GM21576 (cell line): Measurements from ENCODE around the gene MAP2K2.

Experiments used
- ATAC-seq: cut with Tn5 transposase; IDR thresholded peaks from one replicate; pipeline ENCODE4 v1.9.1; 2021; ENCODE audit warnings: mild to moderate bottlenecking, moderate library complexity; ENCODE audit not compliant: unreplicated experiment

Gene MAP2K2

DNA sequence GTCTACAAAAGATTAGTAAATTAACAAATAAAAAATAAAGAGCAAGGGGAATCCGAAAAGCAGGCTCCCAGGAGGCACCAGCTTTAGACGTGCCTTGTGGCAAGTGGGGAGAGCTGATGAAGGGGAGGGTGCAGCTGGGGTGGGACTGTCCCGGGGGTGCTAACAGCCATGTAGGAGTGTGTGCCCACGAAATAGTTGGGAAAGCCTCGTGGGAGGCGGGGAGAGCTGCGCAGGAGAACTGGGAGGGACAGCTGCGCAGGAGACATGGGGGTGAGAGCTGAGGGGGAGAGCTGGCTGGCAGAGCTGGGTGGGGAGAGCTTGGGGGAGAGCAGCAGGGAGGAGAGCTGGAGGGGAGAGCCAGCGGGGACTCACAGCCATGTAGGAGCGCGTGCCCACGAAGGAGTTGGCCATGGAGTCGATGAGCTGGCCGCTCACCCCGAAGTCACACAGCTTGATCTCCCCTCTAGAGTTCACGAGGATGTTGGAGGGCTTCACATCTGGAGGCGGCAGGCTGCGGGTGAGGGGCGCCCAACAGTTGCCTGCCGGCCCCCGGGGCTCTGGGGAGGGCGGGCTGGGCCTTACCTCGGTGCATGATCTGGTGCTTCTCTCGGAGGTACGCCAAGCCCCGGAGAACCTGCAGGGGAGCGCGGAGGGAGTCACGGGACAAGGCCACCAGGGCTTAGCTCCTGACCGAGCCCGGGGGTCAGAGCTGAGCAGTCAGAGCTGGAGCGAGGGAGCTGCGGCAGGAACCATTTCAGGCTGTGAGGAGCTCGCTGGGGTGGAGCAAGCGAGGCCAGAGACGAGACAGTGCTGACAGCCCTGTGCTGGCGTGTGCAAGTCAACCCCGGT, 23.1 kb downstream of the MAP2K2 start:
- ATAC-seq, result no peak

GRCh38 chr19:4099041-4099764, 24.7 kb downstream of the MAP2K2 start:
- no peak for ATAC-seq

DNA sequence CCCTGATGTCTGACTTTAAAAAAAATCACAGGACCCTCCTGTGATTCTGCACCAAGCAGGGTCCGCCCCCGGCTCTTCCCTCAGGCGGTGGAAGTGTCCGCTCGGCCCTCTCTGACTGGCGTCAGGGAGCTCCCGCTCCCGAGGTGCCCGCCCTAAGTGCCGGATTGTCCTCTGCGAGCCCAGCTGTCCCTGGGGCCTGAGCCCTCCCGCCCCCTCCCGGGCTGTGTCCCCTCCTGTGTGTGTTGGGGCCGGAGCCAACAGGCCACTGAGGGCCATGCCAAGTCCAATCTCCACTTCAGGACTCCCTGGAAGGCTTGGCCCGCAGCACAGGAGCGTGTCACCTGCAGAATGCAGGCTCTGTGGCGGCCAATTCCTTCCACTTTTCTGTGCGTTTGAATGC, 25.4 kb downstream of the MAP2K2 start:
- no peak for ATAC-seq

DNA sequence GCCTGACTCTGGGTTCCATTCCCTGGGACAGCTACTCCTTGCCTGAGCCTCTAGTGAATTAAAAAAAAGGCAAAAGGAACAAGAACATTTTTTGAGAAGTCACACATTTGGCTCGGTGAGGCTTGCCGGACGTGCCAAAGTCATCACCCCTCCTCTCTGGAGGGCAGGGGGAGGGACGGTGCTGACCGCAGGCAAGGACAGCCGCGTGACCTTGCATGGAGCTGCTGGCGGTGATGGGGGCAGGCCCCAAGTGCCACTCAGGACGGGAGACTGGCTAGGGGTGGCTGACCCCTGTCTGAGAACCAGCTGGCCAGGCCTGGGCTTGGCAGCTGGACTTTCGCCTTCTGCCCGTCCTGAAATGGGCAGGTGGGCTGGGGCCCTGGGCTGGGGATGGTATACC, 26.4 kb downstream of the MAP2K2 start:
- no peak for ATAC-seq

- ATAC-seq, result no peak
Observed at GRCh38 chr19:4096049-4096892, 27.7 kb downstream of the MAP2K2 start.

DNA sequence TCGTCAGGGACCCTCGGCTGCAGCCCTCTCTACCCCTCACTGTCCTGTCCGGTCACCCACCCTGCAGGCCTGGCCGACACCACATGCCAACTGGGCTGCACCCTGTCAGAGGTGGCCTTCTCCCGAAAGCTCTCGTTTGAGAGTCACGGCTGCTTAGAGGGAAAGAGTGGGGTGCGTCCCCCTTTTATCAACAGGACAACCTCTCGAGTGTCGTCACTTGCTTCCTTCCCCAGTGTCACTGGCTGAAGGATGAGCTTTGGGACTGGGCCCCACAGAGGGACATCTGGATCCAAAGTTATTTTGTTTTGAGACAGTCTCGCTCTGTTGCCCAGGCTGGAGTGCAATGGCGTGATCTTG, 28.5 kb downstream of the MAP2K2 start:
- no peak for ATAC-seq

DNA sequence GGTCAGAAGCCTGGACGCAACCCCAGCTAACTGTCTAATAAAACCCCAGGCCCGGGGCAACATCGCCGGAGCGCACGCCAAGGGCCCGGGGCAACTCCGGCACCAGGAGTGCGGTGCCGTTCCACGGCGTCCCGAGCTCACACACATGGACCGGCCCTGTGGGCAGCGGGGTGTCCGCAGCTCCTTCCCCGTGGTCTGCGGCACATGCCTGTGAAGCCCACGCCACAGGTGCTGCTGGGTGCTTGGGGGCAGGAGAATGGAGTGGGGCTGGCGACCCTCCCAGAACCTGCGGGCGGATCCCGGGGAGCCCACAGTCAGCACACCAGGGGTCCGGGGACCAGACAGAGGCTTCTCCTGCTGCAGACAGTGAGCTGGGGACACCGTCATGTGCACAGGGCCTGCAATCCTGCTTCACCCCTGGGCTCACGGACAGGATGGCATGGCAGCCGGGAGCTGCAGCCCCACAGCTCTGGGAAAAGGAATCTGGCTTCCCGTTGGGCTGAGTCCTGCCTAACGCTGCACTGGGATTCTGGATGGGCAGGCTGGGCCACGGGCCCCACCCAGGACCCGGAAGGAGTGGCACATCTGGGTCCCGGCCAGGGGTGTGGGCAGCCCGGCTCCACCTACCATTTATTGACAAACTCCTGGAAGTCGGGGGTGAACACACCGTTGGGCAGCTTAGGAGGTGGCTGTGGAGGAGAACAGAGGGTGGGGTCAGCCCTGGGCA, 29.0 kb downstream of the MAP2K2 start:
- no peak for ATAC-seq

GRCh38 chr19:4094291-4094690, 29.6 kb downstream of the MAP2K2 start:
- ATAC-seq, result no peak

- no peak for ATAC-seq
Observed at GRCh38 chr19:4093643-4094175, 30.2 kb downstream of the MAP2K2 start.

- no peak for ATAC-seq
Observed at GRCh38 chr19:4090356-4091220, 33.3 kb downstream of the MAP2K2 start.

DNA sequence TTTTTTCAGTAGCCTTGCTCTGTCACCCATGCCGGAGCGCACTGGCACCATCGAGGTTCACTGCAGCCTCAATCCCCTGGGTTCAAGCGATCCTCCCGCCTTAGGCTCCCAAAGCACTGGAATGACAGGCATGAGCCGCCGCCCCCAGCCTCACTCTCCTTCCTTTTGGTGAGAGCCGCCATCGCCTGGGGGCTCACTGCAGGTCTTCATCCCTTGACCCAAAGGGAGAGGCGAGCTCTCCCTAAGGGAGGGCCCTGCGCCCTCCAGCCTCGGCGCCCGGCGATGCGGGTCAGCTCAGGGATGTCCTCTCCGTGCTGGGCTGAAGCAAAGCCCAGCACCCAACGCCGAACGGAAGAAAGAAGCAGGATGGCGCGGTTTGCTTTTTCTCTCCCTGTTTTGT, 34.0 kb downstream of the MAP2K2 start:
- ATAC-seq, result no peak

- ATAC-seq, result no peak
Observed at GRCh38 chr19:4089400-4089908, 34.5 kb downstream of the MAP2K2 start.

GRCh38 chr19:4088975-4089374, 34.9 kb downstream of the MAP2K2 start:
- ATAC-seq, result no peak

DNA sequence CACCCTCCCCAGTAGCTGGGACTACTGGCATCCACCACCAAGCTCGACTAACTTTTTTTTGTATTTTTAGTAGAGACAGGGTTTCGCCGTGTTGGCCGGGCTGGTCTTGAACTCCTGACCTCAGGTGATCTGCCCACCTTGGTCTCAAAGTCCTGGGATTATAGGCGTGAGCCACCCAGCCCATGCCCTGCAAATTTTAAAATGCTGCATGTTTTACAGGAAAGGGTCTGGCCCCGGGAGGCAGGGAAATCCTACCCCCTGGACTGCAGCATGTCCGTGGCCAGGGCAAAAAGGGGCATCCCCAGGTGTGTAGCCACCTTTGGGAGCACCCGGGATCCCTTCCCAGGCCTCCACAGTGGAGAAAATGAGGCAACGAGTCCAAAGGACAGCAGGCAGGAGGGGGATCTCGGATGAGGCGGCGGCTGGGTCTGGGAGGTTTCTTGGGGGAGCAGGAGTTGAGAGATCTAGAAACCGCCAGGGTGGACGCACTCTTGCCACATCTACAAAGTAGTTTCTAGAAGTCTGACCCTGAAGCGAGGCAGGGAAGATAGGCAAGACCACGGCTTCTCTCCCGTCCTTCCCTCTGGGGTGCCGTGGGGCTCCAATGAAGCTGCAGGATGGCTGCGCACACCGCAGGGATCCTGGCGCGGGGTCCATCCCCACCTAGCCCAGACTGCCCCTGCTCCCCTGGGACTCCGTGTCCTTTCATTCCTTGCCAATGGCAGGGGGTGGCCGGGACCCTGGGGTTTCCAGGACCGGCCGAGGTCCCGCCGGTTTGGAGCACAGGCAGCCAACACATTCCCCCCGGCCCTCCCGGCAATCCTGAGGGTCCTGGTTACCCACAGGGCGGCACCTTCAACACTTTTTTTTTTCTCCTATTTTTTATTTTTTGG, 35.9 kb downstream of the MAP2K2 start:
- ATAC-seq, result no peak

DNA sequence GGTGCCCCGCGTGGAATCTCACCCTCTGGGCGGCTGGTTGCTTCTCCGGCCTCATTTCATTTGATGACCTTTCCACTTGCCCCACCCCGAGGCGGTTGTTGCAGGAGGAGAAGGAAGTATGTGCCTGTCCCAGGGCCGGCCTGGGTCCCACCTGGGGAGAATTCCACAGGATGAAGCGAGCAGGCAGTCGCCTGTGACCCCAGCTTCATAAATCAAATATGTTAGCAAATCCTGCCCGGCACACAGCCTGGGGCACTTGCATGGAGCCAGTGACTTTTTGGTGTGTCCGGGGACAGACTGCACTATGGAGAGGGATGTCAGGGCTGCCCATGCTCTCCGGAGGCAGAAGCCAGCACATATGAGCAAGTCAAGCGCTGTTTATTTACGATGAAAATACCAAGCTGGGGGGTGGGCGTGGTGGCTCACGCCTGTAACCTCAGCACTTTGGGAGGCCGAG, 37.5 kb downstream of the MAP2K2 start:
- no peak for ATAC-seq

DNA sequence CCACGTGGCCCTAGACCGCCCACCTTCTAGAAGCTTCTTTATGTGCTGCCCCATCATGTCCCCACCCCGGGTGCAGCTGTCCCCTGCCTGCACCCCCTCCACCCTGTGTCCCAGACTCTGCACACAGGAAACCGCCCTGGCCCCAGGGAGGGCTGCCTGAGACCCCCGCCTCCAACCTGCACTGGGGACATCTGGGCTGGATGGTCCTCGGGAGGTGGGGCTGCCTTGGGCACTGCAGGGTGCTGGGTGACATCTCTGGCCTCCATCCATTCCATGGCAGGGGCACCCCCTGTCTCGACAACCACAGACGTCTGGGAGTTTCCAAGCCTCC, 39.4 kb downstream of the MAP2K2 start:
- ATAC-seq, result no peak

GRCh38 chr19:4083677-4084546, 40.0 kb downstream of the MAP2K2 start:
- no peak for ATAC-seq

GRCh38 chr19:4082172-4082571, 41.8 kb downstream of the MAP2K2 start:
- no peak for ATAC-seq
